ENCODE measurements around the gene LDLRAD3. TPM values are rescaled to one million over a fixed set of nuclear protein-coding genes. Genes with fewer than 3 reads are reported as not detected.

LDLRAD3 gene
- total RNA-seq, 2 experiments from 2014 or later = 0.10 to 0.22 TPM

DNA sequence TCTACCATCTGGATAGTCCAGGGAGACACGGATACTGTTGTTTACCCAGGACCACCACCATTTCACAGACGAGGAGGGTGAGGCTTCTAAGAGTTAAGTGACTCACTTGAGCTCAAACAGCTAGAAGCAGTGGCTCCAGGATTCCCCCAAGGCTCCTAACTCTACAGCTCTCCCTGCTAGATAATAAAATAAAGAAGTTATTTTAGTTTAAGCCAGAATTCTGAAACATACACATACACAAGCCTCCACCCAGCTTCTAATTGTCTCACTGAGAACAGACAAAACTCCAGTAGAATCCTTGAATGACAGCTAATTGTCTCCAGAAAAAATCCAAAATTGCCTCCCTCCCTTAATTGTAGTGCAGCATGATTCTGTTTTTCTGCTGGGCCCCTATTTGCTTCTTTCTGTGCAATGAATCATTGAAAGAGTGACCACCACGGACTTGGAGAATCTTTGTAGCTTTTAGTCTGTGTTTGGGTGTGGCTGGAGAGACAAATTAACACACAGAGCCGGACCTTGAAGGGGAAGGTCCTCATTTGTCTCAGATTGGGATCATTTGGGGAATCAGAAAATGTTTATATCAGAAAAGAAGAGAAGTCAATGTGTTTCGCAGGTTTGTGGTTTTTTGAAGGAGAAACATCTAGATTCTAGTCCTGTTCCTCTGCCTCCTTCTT is 280.5 kb downstream of the LDLRAD3 start:
- Mint-ChIP-seq H3K4me1 (ENCODE audit: low read depth) (no peaks in the 10 kb centered on the region), H3K9me3 (peaks cover 12% of the 10 kb centered on the region), H3K4me3 (no peak overlapping the region), H3K27me3 (peaks cover 1% of the 10 kb centered on the region), H3K27ac (no peak overlapping the region), H3K36me3 (no peaks in the 10 kb centered on the region)
- intact Hi-C loops (cut with micrococcal nuclease) = no loop called here
- CTCF ChIA-PET = interaction anchor here (0.5 kb wide), 1 partner anchor 120 kb away, joined by 4 read pairs; no protein-coding TSS in a partner anchor
- no peak for DNase-seq
- POLR2A ChIA-PET = no interaction called here

- ChIA-PET POLR2A (no interaction called here), CTCF (no interaction called here)
- Mint-ChIP-seq H3K36me3 (no peaks in the 10 kb centered on the region), H3K27ac (no peak overlapping the region), H3K4me1 (ENCODE audit: low read depth) (no peaks in the 10 kb centered on the region), H3K27me3 (peaks cover 1% of the 10 kb centered on the region), H3K4me3 (no peak overlapping the region), H3K9me3 (no peaks in the 10 kb centered on the region)
- no peak for DNase-seq
- intact Hi-C loops (cut with micrococcal nuclease) = no loop called here
Observed at GRCh38 chr11:36227044-36227443, 283.2 kb downstream of the LDLRAD3 start.

DNA sequence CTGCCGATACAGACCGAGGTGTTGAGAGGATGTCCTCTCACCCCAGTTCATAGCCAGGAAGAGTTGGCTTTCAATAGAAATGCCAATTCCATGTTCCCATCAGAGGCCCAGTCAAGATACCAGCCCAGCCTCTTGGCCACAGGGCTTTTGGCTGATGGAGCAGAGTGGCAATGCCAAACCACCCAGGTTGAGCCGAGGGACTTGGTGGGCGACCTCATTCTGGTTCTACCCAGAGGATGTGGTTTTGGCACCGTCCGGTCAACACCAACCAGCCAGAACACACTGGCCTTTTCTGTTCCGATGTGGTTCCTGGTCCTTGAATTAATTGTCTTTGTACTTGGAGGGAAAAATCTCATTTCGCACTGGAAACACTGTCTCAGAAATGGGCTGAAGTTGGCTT is 284.8 kb downstream of the LDLRAD3 start:
- H3K4me3 Mint-ChIP-seq = no peak overlapping the region
- no peaks in the 10 kb centered on the region for H3K9me3 Mint-ChIP-seq
- DNase-seq = no peak
- no peak overlapping the region for H3K27ac Mint-ChIP-seq
- H3K4me1 Mint-ChIP-seq (ENCODE audit: low read depth) = no peaks in the 10 kb centered on the region
- H3K27me3 Mint-ChIP-seq = peaks cover 7% of the 10 kb centered on the region
- ChIA-PET CTCF (no interaction called here), POLR2A (no interaction called here)
- intact Hi-C loops (cut with micrococcal nuclease) = no loop called here
- no peaks in the 10 kb centered on the region for H3K36me3 Mint-ChIP-seq

DNA sequence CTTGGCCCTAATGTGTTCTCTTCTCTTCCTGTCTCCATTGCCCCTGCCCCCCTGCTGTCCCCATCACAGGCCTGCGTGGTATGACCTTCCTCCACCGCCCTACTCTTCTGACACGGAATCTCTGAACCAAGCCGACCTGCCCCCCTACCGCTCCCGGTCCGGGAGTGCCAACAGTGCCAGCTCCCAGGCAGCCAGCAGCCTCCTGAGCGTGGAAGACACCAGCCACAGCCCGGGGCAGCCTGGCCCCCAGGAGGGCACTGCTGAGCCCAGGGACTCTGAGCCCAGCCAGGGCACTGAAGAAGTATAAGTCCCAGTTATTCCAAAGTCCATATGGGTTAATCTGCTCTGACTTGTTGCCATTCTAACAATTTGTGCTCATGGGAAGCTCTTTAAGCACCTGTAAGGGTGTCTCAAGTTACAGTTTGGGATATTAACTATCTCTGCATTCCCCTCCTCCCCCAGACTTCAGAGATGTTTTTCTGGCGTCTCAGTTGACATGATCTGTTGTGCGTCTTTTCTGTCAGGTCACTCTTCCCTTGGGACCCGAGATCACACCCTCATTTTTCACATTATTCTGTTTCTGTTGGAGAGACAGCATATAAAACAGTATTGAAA is 285.3 kb downstream of the LDLRAD3 start:
- peaks cover 6% of the 10 kb centered on the region for H3K27me3 Mint-ChIP-seq
- H3K27ac Mint-ChIP-seq = no peak overlapping the region
- CTCF ChIA-PET = no interaction called here
- POLR2A ChIA-PET = no interaction called here
- DNase-seq = no peak
- no peaks in the 10 kb centered on the region for H3K36me3 Mint-ChIP-seq
- no peak overlapping the region for H3K4me3 Mint-ChIP-seq
- H3K9me3 Mint-ChIP-seq = no peaks in the 10 kb centered on the region
- no peaks in the 10 kb centered on the region for H3K4me1 Mint-ChIP-seq (ENCODE audit: low read depth)
- intact Hi-C loops (cut with micrococcal nuclease) = no loop called here

- ChIA-PET POLR2A (no interaction called here), CTCF (no interaction called here)
- no peaks in the 10 kb centered on the region for H3K36me3 Mint-ChIP-seq
- H3K27ac Mint-ChIP-seq = no peak overlapping the region
- intact Hi-C loops (cut with micrococcal nuclease) = no loop called here
- no peaks in the 10 kb centered on the region for H3K9me3 Mint-ChIP-seq
- no peak for DNase-seq
- no peaks in the 10 kb centered on the region for H3K4me1 Mint-ChIP-seq (ENCODE audit: low read depth)
- peaks cover 6% of the 10 kb centered on the region for H3K27me3 Mint-ChIP-seq
- no peak overlapping the region for H3K4me3 Mint-ChIP-seq
Observed at GRCh38 chr11:36230779-36231699, 287.2 kb downstream of the LDLRAD3 start.

- CTCF ChIA-PET = no interaction called here
- DNase-seq = no peak
- H3K36me3 Mint-ChIP-seq = no peaks in the 10 kb centered on the region
- no peak overlapping the region for H3K27ac Mint-ChIP-seq
- POLR2A ChIA-PET = interaction anchor here (0.6 kb wide), 1 partner anchor 203 kb away, joined by 4 read pairs; no protein-coding TSS in a partner anchor
- no peaks in the 10 kb centered on the region for H3K4me1 Mint-ChIP-seq (ENCODE audit: low read depth)
- H3K9me3 Mint-ChIP-seq = no peaks in the 10 kb centered on the region
- no peak overlapping the region for H3K4me3 Mint-ChIP-seq
- intact Hi-C loops (cut with micrococcal nuclease) = no loop called here
- H3K27me3 Mint-ChIP-seq = peaks cover 6% of the 10 kb centered on the region
Observed at GRCh38 chr11:36233204-36233603, 289.3 kb downstream of the LDLRAD3 start.

DNA sequence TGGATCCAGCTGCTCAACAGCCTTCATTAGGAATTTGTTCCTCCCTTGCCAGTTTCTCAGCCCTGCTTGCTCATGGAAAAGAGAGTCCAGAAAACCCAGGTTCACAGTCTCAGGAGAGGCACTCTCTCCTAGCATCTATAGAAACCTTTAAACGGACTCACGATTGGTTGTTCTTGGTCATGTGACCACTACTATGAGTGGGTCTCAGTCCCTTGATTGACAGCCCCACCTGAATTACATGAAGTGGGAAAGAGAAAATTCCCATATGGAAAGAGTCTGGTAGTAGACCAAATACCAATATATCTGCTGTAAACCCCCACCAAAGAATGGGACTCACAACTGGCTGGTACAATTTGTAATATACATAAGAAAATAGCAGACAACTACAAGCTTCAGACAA is 291.0 kb downstream of the LDLRAD3 start:
- no peak overlapping the region for H3K27ac Mint-ChIP-seq
- CTCF ChIA-PET = no interaction called here
- no peak for DNase-seq
- intact Hi-C loops (cut with micrococcal nuclease) = no loop called here
- no peaks in the 10 kb centered on the region for H3K9me3 Mint-ChIP-seq
- no peak overlapping the region for H3K4me3 Mint-ChIP-seq
- POLR2A ChIA-PET = no interaction called here
- no peaks in the 10 kb centered on the region for H3K36me3 Mint-ChIP-seq
- peaks cover 6% of the 10 kb centered on the region for H3K27me3 Mint-ChIP-seq
- no peaks in the 10 kb centered on the region for H3K4me1 Mint-ChIP-seq (ENCODE audit: low read depth)

- Mint-ChIP-seq H3K4me3 (no peak overlapping the region), H3K27me3 (peaks cover 6% of the 10 kb centered on the region), H3K9me3 (no peaks in the 10 kb centered on the region), H3K36me3 (no peaks in the 10 kb centered on the region), H3K27ac (no peak overlapping the region), H3K4me1 (ENCODE audit: low read depth) (no peaks in the 10 kb centered on the region)
- ChIA-PET POLR2A (no interaction called here), CTCF (interaction anchor here (0.6 kb wide), 1 partner anchor 172 kb away, joined by 5 read pairs; no protein-coding TSS in a partner anchor)
- no peak for DNase-seq
- intact Hi-C loops (cut with micrococcal nuclease) = no loop called here
Observed at GRCh38 chr11:36235750-36236149, 291.9 kb downstream of the LDLRAD3 start.

GRCh38 chr11:36237391-36237790 is 293.5 kb downstream of the LDLRAD3 start:
- Mint-ChIP-seq H3K9me3 (no peaks in the 10 kb centered on the region), H3K4me3 (no peak overlapping the region), H3K36me3 (no peaks in the 10 kb centered on the region), H3K27ac (no peak overlapping the region), H3K4me1 (ENCODE audit: low read depth) (no peaks in the 10 kb centered on the region), H3K27me3 (peaks cover 7% of the 10 kb centered on the region)
- ChIA-PET POLR2A (interaction anchor here (0.6 kb wide), 1 partner anchor 37 kb away, joined by 3 read pairs; no protein-coding TSS in a partner anchor), CTCF (interaction anchor here (1.0 kb wide), 1 partner anchor 28 kb away, joined by 3 read pairs; no protein-coding TSS in a partner anchor)
- intact Hi-C loops (cut with micrococcal nuclease) = no loop called here
- DNase-seq = no peak

GRCh38 chr11:36238036-36238631 is 294.3 kb downstream of the LDLRAD3 start:
- no peaks in the 10 kb centered on the region for H3K36me3 Mint-ChIP-seq
- ChIA-PET CTCF (interaction anchor here (1.0 kb wide), 1 partner anchor 27 kb away, joined by 3 read pairs; no protein-coding TSS in a partner anchor), POLR2A (no interaction called here)
- H3K27me3 Mint-ChIP-seq = peaks cover 4% of the 10 kb centered on the region
- no peaks in the 10 kb centered on the region for H3K9me3 Mint-ChIP-seq
- DNase-seq = no peak
- intact Hi-C loops (cut with micrococcal nuclease) = no loop called here
- H3K4me3 Mint-ChIP-seq = no peak overlapping the region
- H3K27ac Mint-ChIP-seq = no peak overlapping the region
- no peaks in the 10 kb centered on the region for H3K4me1 Mint-ChIP-seq (ENCODE audit: low read depth)

- Mint-ChIP-seq H3K27ac (no peak overlapping the region), H3K4me1 (ENCODE audit: low read depth) (no peaks in the 10 kb centered on the region), H3K9me3 (no peaks in the 10 kb centered on the region), H3K36me3 (no peaks in the 10 kb centered on the region), H3K27me3 (peaks cover 6% of the 10 kb centered on the region), H3K4me3 (no peak overlapping the region)
- DNase-seq = no peak
- intact Hi-C loops (cut with micrococcal nuclease) = no loop called here
- ChIA-PET POLR2A (no interaction called here), CTCF (no interaction called here)
Observed at GRCh38 chr11:36238881-36239280, 295.0 kb downstream of the LDLRAD3 start.

GRCh38 chr11:36239636-36240035 is 295.8 kb downstream of the LDLRAD3 start:
- no peak for DNase-seq
- no peaks in the 10 kb centered on the region for H3K9me3 Mint-ChIP-seq
- H3K4me3 Mint-ChIP-seq = no peak overlapping the region
- intact Hi-C loops (cut with micrococcal nuclease) = loop anchor here (10.0 kb wide), 1 partner anchor 95 kb away; no protein-coding TSS in a partner anchor
- ChIA-PET POLR2A (no interaction called here), CTCF (interaction anchor here (0.7 kb wide), 1 partner anchor 253 kb away, joined by 3 read pairs; no protein-coding TSS in a partner anchor)
- H3K27ac Mint-ChIP-seq = no peak overlapping the region
- H3K4me1 Mint-ChIP-seq (ENCODE audit: low read depth) = no peaks in the 10 kb centered on the region
- peaks cover 6% of the 10 kb centered on the region for H3K27me3 Mint-ChIP-seq
- no peaks in the 10 kb centered on the region for H3K36me3 Mint-ChIP-seq

Measured in activated CD4-positive, alpha-beta memory T cell treated with anti-CD3 and anti-CD28 coated beads for 36 hours (primary cell).